OCI-LY7 (cell line): ENCODE measurements around the gene TSPAN9. TPM values are rescaled to one million over a fixed set of nuclear protein-coding genes. Genes with fewer than 3 reads are reported as not detected.

Experiments used
- BruUV-seq: library from RNA; stranded (reverse); fragments of 400-500 nt; replicated peaks from 2 replicates; lab custom pipeline; 2021; lab: Mats Ljungman, UMichigan
- CTCF ChIA-PET: fragments of 300-600 bp; sonication (Branson Sonifier 250); formaldehyde crosslinking; loops from one replicate; lab custom pipeline; 2022; ENCODE audit warnings: antibody characterized with exemption; ENCODE audit not compliant: unreplicated experiment; lab: Charles Lee
- POLR2A ChIA-PET: fragments of 300-600 bp; sonication (Branson Sonifier 250); formaldehyde crosslinking; loops from one replicate; lab custom pipeline; 2022; ENCODE audit warnings: antibody characterized with exemption; lab: Charles Lee
- DNase-seq: peaks from one replicate; pipeline ENCODE4 v3.0.0-alpha.2; 2015; ENCODE audit warnings: low spot score
- H2AFZ ChIP-seq: fragments of 200-600 bp; sonication (generic), shearing (Covaris generic); 2 replicates; pipeline ENCODE4 v1.6.1; 2014; ENCODE audit warnings: mild to moderate bottlenecking, antibody characterized with exemption, low read length, moderate library complexity
- H3K27ac ChIP-seq: fragments of 200-600 bp; sonication (generic); 2 replicates; pipeline ENCODE4 v1.5.1; 2014; ENCODE audit warnings: mixed run types, low read depth, mild to moderate bottlenecking, moderate library complexity, low read length, inconsistent platforms; ENCODE audit not compliant: poor library complexity, severe bottlenecking
- H3K36me3 ChIP-seq: fragments of 200-600 bp; sonication (generic); 2 replicates; pipeline ENCODE4 v1.6.1; 2014; ENCODE audit warnings: mild to moderate bottlenecking, antibody characterized with exemption, low read length, moderate library complexity, mixed read lengths; ENCODE audit not compliant: insufficient read depth
- H3K4me1 ChIP-seq: fragments of 200-600 bp; sonication (generic); 2 replicates; pipeline ENCODE4 v1.5.1; 2014; ENCODE audit warnings: mild to moderate bottlenecking, low read length; ENCODE audit not compliant: insufficient read depth, poor library complexity, severe bottlenecking
- H3K4me2 ChIP-seq: fragments of 200-600 bp; sonication (generic); 2 replicates; pipeline ENCODE4 v1.6.1; 2014; ENCODE audit warnings: mild to moderate bottlenecking, low read length
- H3K4me3 ChIP-seq: fragments of 200-600 bp; sonication (generic); 2 replicates; pipeline ENCODE4 v1.5.1; 2014; ENCODE audit warnings: mild to moderate bottlenecking, low read depth, low read length; ENCODE audit not compliant: poor library complexity, severe bottlenecking
- H3K79me2 ChIP-seq: fragments of 200-600 bp; sonication (generic); 2 replicates; pipeline ENCODE4 v1.6.1; 2016; ENCODE audit warnings: low read depth, mild to moderate bottlenecking, low read length, moderate library complexity, mixed read lengths; ENCODE audit not compliant: insufficient read depth
- H3K9me2 ChIP-seq: fragments of 200-600 bp; sonication (generic); 2 replicates; pipeline ENCODE4 v1.6.1; 2016; ENCODE audit warnings: mild to moderate bottlenecking, low read length, mixed read lengths; ENCODE audit not compliant: insufficient read depth
- H3K9me3 ChIP-seq: fragments of 200-600 bp; sonication (generic); 2 replicates; pipeline ENCODE4 v1.6.1; 2014; ENCODE audit warnings: mild to moderate bottlenecking, mixed run types, low read length, mixed read lengths
- H4K20me1 ChIP-seq: fragments of 200-600 bp; sonication (generic); 2 replicates; pipeline ENCODE4 v1.6.1; 2014; ENCODE audit warnings: mild to moderate bottlenecking, antibody characterized with exemption, low read length, moderate library complexity, mixed read lengths; ENCODE audit not compliant: insufficient read depth
- CTCF ChIP-seq: fragments of 200-600 bp; sonication (generic); conservative IDR thresholded peaks from 2 replicates; pipeline ENCODE4 v1.5.1; 2014; ENCODE audit warnings: mild to moderate bottlenecking, antibody characterized with exemption, low read length, moderate library complexity, mixed read lengths
- EZH2phosphoT487 ChIP-seq: fragments of 200-600 bp; sonication (generic); IDR thresholded peaks from 2 replicates; pipeline ENCODE4 v1.6.1; 2018; ENCODE audit warnings: low read depth, borderline replicate concordance, mild to moderate bottlenecking, mixed run types, antibody characterized with exemption, low read length, moderate library complexity, mixed read lengths
- intact Hi-C: fragments of 100-400 bp; cut with micrococcal nuclease; formaldehyde crosslinking; loops from one replicate; pipeline ENCODE4 v1.10.0; 2022; ENCODE audit not compliant: unreplicated experiment
- total RNA-seq, 2 experiments: library from RNA; depleted of rRNA in 1 of 2; stranded (reverse); fragments of >200 nt in 1 of 2; shearing (Covaris generic) in 1 of 2; gene quantifications; 2 replicates each; pipeline ENCODE4 v1.2.3, GENCODE V29; 2014 to 2022

The TSPAN9 gene
- total RNA-seq, 2 experiments from 2014 or later: 0.50 to 0.74 TPM

- Histone ChIP-seq H2AFZ (no peak overlapping the region), H3K4me1 (peaks cover 4% of the 10 kb centered on the region), H3K4me3 (no peak overlapping the region), H3K36me3 (no peaks in the 10 kb centered on the region), H3K9me3 (no peaks in the 10 kb centered on the region), H3K4me2 (no peak overlapping the region), H3K9me2 (no peaks in the 10 kb centered on the region), H4K20me1 (no peaks in the 10 kb centered on the region), H3K79me2 (no peaks in the 10 kb centered on the region), H3K27ac (no peak overlapping the region)
- DNase-seq: no peak
- ChIA-PET POLR2A (interaction anchor here (0.5 kb wide), 1 partner anchor 1664 kb away, joined by 4 read pairs; no protein-coding TSS in a partner anchor), CTCF (no interaction called here)
- TF ChIP-seq CTCF (no peak), EZH2phosphoT487 (no peak)
- intact Hi-C loops: no loop called here
- no TSS peak for BruUV-seq
Observed at GRCh38 chr12:3243376-3244084, 166.4 kb downstream of the TSPAN9 start.

GRCh38 chr12:3244219-3244750 is 167.1 kb downstream of the TSPAN9 start:
- TF ChIP-seq CTCF: no peak
- TF ChIP-seq EZH2phosphoT487: no peak
- H3K9me2 ChIP-seq: no peaks in the 10 kb centered on the region
- H3K4me3 ChIP-seq: no peak overlapping the region
- no peak overlapping the region for H2AFZ ChIP-seq
- H3K9me3 ChIP-seq: no peaks in the 10 kb centered on the region
- ChIA-PET POLR2A (interaction anchor here (0.5 kb wide), 1 partner anchor 1665 kb away, joined by 4 read pairs; no protein-coding TSS in a partner anchor), CTCF (no interaction called here)
- H3K79me2 ChIP-seq: no peaks in the 10 kb centered on the region
- no peaks in the 10 kb centered on the region for H3K36me3 ChIP-seq
- BruUV-seq: no TSS peak
- DNase-seq: no peak
- no peak overlapping the region for H3K27ac ChIP-seq
- no peak overlapping the region for H3K4me2 ChIP-seq
- H4K20me1 ChIP-seq: no peaks in the 10 kb centered on the region
- intact Hi-C loops: no loop called here
- peaks cover 9% of the 10 kb centered on the region for H3K4me1 ChIP-seq

GRCh38 chr12:3246253-3246652 is 169.1 kb downstream of the TSPAN9 start:
- H3K27ac ChIP-seq: no peak overlapping the region
- H3K4me1 ChIP-seq: peaks cover 11% of the 10 kb centered on the region
- intact Hi-C loops: no loop called here
- H4K20me1 ChIP-seq: no peaks in the 10 kb centered on the region
- no peak overlapping the region for H3K4me3 ChIP-seq
- H3K79me2 ChIP-seq: no peaks in the 10 kb centered on the region
- POLR2A ChIA-PET: no interaction called here
- no peak for TF ChIP-seq EZH2phosphoT487
- TF ChIP-seq CTCF: no peak
- no TSS peak for BruUV-seq
- H3K4me2 ChIP-seq: no peak overlapping the region
- H3K9me3 ChIP-seq: no peaks in the 10 kb centered on the region
- CTCF ChIA-PET: no interaction called here
- no peaks in the 10 kb centered on the region for H3K9me2 ChIP-seq
- no peak for DNase-seq
- H3K36me3 ChIP-seq: no peaks in the 10 kb centered on the region
- H2AFZ ChIP-seq: no peak overlapping the region
